GM18517 (cell line): ENCODE measurements around the gene MIEF1.
A peak's percentile ranks its signal among the peaks of the same experiment; 100 is the strongest.

Source experiments
- ATAC-seq: cut with Tn5 transposase; IDR thresholded peaks from one replicate; pipeline ENCODE4 v1.9.1; 2021; ENCODE audit warnings: mild to moderate bottlenecking, moderate library complexity; ENCODE audit not compliant: unreplicated experiment

Gene MIEF1

GRCh38 chr22:39502109-39502788 is at the start of gene MIEF1:
Gene MIEF1 (plus strand): TSS chr22:39502290. CDS start chr22:39511295, 9,005 bp downstream.
- ATAC-seq, result peak; percentile 84

GRCh38 chr22:39452740-39453040 is 49.4 kb upstream of the MIEF1 start:
- ATAC-seq, result no peak

- no peak for ATAC-seq
Observed at GRCh38 chr22:39453765-39454378, 48.2 kb upstream of the MIEF1 start.

GRCh38 chr22:39454385-39454871 is 47.7 kb upstream of the MIEF1 start:
- ATAC-seq, result no peak

- no peak for ATAC-seq
Observed at GRCh38 chr22:39456522-39457197, 45.4 kb upstream of the MIEF1 start, which contains the start of gene MGAT3. Gene MGAT3 (plus strand): TSS chr22:39457012. CDS start chr22:39487348, 30,336 bp downstream.

- no peak for ATAC-seq
Observed at GRCh38 chr22:39457198-39457555, 44.9 kb upstream of the MIEF1 start.

- ATAC-seq, result no peak
Observed at GRCh38 chr22:39457556-39458443, 44.3 kb upstream of the MIEF1 start.

- ATAC-seq, result no peak
Observed at GRCh38 chr22:39458444-39459083, 43.5 kb upstream of the MIEF1 start.

- no peak for ATAC-seq
Observed at GRCh38 chr22:39459681-39460080, 42.4 kb upstream of the MIEF1 start.

GRCh38 chr22:39462443-39463221 is 39.5 kb upstream of the MIEF1 start:
- ATAC-seq, result no peak

GRCh38 chr22:39463277-39463676 is 38.8 kb upstream of the MIEF1 start:
- ATAC-seq, result no peak

- no peak for ATAC-seq
Observed at GRCh38 chr22:39463931-39464390, 38.1 kb upstream of the MIEF1 start.

- ATAC-seq, result no peak
Observed at GRCh38 chr22:39466228-39467006, 35.7 kb upstream of the MIEF1 start.

- ATAC-seq, result no peak
Observed at GRCh38 chr22:39467390-39467895, 34.6 kb upstream of the MIEF1 start.

GRCh38 chr22:39468487-39469325 is 33.4 kb upstream of the MIEF1 start:
- no peak for ATAC-seq

- ATAC-seq, result no peak
Observed at GRCh38 chr22:39469326-39469680, 32.8 kb upstream of the MIEF1 start.

GRCh38 chr22:39469681-39470450 is 32.2 kb upstream of the MIEF1 start:
- ATAC-seq, result no peak
